Caki2 (cell line): ENCODE results near the gene RELN. TPM values are rescaled to one million over a fixed set of nuclear protein-coding genes. Genes with fewer than 3 reads are reported as not detected.
"Not testable (repeated sequence)": the region's sequence is repeated elsewhere in the genome, so short reads cannot be mapped to it uniquely, and the experiment has no call there.

Experiments used
- DNase-seq: peaks from one replicate; pipeline ENCODE4 v3.0.0-alpha.2; 2015; ENCODE audit warnings: low read depth
- in situ Hi-C: cut with HindIII; loops from 2 replicates; pipeline ENCODE4 v1.10.0; 2016; ENCODE audit warnings: low sequenced_read_pairs, low pct_unique_long_range_greater_than_20kb, mixed read lengths
- total RNA-seq: library from RNA; depleted of rRNA; stranded (reverse); fragments of >200 nt; shearing (Covaris generic); gene quantifications from 2 replicates; pipeline ENCODE4 v1.2.3, GENCODE V29; 2014; ENCODE audit warnings: low replicate concordance

RELN gene
- total RNA-seq, 1 experiment from 2014 or later = 17.8 TPM

DNA sequence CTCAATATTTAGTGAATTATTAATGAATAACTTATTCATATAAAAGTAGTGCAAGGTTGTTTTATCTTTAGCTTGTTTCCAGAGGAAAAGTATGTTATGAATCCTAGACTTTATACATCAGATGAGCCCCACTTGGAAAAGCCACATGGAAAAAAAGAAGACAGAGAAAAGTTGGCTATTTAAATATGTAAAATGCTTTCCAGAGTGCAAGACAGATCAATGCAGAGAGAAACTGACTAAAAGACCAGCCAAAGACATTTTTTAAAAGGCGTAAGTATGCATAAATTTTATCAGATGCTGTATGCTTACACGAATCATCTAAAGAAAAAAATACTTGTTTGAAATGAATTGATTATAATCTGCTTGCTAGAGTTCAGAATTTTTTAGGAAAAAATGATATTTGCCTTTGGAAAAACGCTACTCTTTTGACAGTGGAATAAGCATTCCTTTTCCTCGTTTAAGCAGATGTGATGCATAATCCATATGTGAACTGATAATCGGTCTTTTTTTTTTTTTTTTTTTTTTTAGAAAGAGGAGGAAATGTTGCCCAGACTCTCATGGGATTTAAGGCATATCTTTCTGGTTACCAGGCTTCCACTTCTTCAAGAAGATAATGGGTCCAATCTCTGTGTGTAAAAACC lies 70.7 kb downstream of the RELN start:
- in situ Hi-C loops = no loop called here
- DNase-seq = no peak

DNA sequence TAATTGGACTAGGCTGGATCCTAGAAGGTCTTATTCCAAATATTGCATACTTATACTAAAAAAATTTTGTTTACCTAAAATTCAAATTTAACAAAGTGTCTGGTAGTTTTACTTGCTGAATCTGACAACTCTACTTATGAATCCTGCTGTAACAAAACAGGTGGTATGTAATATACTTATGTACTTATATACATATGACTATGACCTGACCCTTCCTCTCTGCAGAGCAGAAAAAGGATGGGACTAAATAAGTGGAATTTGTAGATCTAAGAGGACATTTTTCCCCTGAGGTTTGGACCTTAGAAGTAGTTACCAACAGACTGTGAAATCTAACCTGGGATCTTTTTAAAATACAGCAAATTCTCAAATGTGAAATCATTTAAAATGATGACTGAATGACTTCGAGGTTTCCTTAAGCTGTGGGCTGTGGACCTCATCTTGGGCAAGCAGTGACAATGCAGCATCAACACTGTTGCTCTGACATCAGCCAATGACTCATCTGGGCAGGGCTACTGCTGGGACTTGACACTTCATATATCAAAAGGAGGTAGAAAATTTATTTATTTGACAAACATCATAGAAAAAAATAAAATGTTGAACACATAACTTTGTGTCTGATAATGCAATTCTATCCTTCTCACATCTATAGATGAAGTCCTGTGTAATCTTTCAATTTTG lies 73.6 kb downstream of the RELN start:
- peak; percentile 61 for DNase-seq
- in situ Hi-C loops = no loop called here

DNA sequence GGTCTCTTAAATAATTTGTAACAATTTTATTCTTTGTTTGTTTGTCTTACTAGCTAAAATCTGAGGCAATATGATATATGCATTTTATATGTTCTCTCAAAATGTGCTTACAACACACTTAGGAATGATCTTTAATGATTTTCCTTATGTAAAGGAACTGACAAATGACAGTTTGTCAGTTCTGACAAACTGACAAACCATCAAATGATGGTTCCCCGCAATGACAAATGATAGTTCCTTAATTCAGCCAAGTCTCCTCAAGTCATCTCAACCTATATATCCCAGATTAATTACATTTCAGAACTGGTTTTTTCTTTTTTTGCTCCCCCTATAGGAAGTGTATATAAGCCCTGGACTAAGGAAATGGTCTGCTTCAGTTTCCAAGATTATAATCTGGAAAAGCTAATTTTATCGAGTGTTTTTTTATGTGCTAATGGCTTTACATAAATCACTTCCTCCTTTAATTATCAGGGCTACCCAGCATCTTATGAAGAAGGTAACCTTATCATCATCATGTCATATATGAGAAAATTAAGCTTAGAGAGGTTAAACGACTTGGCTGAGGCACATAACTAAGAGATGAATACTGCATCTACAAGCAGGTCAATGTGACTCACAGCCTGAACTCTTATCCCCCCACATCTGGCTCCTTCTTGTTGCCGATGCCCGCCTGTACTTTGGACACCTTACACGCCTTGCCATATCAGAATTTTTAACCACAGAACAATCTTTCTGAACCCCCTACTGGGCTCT lies 75.1 kb downstream of the RELN start:
- in situ Hi-C loops = no loop called here
- DNase-seq = peak; percentile 24

DNA sequence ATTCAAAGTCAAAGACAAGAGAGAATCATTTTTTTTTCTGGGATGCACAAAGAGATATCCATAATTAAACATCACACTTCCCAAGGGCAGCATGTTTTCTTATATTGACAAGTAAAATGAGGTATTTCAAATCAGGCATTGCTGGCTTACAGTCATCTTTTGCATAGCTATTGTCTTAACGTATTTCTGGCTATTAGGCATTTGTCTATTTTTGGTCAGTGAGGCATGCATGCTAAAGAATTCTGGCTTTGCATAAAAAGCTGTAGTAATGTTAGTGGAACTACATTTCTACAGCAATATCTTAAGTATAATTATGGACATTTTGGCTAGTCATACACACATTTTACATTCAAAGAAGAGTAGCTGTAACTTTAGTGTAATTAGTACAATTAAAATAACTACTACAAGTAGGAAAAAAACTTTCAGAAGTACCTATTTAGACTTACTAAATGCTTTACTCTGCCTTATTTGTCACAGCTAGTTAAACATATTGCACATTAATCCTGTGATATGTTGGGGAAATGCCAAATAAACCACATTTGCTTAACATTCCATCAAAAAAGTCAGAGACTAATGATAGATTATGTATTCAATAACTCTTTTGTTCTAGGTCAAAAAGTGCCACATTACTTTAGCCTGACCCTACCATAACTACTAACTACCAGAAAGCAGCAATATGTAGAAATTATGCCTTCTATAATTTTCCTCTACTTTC lies 76.4 kb downstream of the RELN start:
- in situ Hi-C loops = no loop called here
- DNase-seq = no peak

DNA sequence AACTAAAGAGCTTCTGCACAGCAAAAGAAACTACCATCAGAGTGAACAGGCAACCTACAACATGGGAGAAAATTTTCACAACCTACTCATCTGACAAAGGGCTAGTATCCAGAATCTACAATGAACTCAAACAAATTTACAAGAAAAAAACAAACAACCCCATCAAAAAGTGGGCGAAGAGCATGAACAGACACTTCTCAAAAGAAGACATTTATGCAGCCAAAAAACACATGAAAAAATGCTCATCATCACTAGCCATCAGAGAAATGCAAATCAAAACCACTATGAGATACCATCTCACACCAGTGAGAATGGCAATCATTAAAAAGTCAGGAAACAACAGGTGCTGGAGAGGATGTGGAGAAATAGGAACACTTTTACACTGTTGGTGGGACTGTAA lies 78.4 kb downstream of the RELN start:
- DNase-seq, in situ Hi-C loops: not testable (repeated sequence)

DNA sequence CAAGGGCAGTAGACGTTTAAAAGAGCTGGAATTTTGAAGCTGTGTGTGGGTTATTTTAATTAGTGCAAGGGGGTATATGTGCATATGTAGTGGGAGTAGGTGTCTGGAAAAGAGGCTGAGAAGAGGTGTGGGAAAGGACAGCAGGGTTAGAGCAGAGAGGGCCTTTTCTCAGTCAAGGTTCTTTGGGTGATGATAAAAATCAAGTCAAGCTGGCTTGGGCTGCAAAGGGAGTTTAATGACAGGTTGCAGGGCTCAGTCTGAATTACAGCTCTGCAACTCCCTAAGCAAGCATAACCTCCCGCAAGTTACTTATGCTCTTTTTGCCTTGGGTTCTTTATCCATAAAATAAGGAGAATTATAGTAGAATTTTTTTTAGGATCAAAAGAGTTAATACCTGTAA lies 83.5 kb downstream of the RELN start:
- DNase-seq = no peak
- in situ Hi-C loops = no loop called here

DNA sequence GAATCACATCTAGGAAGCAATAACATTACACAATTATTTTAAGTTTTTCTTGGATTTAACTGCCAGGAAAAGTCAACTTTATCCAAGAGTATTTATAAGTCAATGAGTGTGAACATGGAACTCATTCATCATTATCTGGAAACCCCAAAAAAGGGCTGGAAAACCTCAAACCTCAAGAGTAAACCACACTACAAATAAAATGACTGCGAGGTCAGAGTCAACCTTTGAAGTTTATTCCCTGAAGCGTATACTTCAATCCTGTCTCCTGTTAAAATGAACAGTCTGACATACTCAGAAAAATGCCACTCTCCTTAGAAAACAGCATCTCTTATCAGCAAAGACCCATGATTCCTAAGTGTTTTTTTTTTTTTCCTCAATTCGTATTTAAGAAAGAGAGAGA lies 86.5 kb downstream of the RELN start:
- no peak for DNase-seq
- in situ Hi-C loops = no loop called here

DNA sequence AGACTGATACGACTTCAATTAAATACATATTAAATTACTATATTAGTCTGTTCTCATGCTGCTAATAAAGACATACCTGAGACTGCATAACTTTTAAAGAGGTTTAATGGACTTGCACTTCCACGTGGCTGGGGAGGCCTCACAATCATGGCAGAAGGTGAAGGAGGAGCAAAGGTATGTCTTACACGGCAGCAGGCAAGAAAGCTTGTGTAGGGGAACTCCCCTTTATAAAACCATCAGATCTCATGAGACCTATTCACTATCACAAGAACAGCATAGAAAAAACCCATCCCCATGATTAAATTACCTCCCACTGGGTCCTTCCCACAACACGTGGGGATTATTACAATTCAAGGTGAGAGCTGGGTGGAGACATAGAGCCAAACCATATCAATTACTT lies 92.6 kb downstream of the RELN start:
- DNase-seq, in situ Hi-C loops: not testable (repeated sequence)

DNA sequence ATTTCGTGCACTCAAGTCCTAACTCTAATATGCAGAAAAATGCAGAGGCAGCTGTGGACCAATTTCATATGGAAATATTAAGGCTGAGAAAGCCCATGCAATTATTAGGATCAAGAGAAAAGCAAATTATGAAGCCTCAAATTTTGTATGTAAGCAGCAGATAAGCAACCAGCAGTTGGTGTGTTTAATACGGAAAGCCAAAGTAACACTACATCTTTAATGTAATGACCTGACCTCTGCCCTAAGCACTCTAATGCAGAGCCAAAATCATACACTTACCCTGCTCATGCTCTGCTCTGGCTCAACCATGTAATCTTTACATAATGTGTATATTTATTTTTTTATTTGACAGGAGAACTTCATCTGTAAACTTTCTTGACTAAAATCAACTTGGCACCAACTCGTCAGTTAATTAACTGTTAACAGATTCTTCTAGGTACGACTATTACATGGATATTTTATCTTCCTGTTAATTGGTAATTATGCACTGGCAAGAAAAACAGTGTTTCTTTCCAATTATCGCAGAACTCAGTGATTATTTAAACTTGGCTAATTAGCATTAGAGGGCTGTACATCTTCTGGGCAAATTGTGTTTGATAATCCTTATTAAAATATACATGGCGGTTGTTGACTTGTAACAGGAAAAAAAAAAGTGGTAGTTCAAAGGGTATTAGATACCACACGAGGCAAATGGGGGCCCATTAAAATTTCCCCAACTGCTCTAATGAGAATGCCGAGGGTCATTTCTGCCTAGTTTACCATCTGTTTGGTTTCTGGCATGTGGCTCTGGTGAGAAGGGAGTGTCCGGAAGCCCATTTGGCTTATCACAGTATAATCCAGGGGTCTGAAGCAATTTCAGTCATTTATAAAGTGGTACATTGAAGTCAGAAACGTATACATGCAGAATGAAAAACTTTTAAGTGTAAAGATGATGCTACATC lies 94.5 kb downstream of the RELN start:
- in situ Hi-C loops = no loop called here
- no peak for DNase-seq

DNA sequence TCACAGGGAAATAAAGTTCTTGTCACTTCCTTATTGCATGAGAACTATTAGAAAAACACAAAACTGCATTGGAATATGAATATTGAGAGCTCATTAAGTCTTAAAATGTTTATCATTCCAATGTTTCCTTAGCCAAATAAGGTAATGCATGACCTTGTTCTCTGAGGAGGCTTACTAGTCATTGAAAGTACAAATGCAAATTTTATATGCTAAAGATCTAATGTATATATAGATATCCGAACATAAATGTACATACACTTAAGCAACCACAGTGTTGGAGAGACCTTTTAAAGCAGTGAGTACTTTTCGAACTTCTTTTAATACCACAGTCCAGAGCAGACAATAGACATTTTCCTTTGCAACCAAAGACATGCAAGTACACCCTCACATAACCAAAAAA lies 96.1 kb downstream of the RELN start:
- in situ Hi-C loops = no loop called here
- no peak for DNase-seq

DNA sequence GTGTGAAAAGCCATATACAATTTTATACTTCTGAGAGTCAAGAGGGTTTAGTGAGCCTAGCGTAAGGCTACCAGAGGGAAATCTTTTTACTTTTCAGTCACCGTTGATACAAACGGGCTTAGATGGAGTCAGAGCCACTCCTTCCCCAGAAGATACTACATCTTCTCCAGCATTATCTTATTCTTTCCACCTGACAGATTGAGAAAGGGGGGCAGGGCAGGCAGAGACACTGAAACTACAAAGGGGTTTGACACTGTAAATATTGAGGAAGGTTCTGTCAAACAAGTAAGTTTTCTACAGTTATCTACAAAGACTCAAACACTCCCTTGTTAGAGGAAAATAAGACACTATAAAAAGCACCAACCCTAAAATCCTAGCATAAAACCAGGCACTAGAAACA lies 100.0 kb downstream of the RELN start:
- in situ Hi-C loops = no loop called here
- no peak for DNase-seq

DNA sequence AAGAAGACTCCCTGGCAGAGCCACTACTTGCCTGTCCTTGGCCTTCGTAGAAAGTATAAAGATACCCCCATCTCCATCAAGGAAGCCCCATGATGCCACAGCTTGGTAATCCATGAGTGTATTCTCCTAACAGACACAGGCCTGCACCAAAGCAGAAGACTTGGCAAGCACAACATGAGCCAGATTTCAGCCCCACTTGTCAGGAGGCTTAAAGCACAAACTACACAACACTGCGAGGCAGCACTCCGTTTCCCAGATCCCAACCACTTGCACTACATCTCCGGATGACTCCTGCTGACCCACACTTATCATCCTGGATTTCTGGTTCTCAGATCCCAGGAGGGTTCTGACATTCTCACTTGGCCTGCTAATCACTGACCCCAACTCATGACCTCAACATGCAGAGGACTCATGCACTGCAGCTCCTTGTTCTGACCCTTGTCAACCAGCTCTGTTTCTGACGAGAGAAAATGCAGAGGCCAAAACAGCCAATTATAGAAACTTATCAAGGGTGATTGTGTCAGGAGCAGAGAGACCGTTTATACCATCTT lies 100.8 kb downstream of the RELN start:
- DNase-seq = no peak
- in situ Hi-C loops = no loop called here

DNA sequence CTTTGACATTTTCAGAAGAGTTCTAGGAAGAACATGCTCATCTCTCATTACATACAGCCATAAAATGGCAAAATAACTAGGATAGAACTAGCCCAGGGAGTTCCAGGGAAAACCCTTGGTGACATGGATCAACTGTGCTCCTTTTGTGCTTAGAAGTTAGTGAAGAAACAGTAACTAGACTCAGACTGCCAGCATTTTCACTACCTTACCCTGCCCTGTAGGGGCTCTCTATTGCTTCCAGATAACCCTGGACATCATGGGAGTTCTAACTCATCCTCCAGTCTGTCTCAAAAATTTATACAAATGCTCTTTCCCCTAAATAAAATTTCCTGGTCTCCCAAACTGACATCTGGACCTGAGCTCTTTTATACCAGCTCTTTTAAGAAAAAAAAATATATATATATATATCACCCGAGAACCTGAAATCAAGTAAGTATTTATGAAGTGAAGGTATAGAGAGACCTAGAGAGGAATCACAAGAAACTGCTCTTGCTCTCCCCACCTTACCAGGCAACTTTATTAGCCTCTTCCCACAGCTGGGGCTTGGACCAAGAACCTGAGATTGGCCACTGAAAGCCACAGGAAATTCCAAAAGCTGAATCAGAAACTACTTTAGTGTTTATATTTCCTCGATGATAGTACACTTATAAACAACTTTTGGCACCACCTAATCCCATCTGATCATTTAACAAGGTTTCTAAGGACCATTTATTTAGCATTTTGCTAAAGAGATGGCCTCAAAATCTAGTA lies 101.4 kb downstream of the RELN start:
- in situ Hi-C loops = no loop called here
- DNase-seq = no peak

DNA sequence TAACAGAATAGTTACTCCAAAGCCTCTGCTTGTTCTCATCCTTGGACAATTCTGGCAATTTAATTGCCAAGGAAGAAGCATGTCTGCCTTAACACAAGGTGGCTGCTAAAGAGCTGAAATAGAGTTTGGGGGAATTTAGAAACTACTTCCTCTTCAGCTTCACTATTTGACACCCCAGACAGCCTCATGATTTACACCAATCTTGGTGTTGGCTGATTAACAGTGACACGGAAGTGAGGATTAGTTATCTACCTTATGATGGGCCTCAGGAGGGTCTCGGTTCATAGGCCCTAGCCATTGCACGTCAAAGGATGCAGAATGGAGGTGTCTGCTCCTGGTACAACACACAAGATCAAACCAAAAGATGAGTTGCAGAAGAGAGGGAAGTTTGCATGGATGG lies 102.4 kb downstream of the RELN start:
- DNase-seq = no peak
- in situ Hi-C loops = no loop called here

DNA sequence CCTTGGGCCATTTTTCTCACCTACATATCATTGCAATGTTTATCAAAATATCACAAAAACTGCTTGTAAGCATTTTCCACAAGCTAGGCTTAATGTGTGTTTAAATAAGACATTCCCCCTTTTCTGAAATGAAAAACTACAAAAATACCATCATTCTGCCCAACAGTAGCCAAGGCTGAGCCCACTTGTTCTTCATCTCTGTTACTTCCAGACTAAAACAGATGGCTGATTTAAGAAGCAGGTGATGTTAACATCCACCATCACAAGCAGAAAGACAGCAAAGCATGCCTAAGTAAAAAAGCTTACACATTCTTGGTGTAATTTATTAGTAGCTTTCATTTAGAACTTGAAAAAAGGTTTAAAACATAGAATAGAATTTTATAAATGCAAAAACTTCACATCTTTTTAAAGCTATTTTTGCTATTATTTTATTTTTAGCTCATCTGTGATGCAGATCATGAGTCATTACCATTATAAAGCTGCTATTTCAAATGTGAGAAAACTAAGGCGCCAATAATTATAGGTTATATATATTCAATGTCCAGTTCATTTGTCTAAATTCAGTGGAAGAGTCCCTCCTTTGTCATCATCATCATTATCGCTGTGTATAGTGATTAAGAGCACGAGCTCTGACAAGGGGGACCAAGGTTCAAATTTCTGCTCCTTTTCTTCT lies 109.4 kb downstream of the RELN start:
- in situ Hi-C loops = no loop called here

DNA sequence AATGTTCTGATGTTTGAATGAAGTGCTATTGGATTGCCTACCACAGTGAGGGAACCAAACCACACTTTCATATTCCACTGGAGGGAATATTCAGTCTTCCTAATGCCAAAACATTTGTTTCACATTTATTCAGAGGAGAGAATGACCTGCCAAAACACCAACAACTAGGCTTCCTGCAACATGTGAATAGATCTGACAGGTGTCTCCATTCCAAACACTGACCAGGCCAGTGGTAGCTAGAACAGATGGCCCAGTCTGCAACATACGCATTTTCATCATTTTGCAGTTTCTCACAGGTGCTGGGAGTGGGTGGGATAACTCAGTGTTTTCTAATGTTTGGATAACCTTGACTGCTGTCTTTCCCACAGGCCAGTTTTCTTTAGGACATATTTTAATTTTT lies 110.0 kb downstream of the RELN start:
- in situ Hi-C loops = no loop called here
- no peak for DNase-seq

More for the DNA sequence above, 109.4 kb downstream of the RELN start:
- no peak for DNase-seq

DNA sequence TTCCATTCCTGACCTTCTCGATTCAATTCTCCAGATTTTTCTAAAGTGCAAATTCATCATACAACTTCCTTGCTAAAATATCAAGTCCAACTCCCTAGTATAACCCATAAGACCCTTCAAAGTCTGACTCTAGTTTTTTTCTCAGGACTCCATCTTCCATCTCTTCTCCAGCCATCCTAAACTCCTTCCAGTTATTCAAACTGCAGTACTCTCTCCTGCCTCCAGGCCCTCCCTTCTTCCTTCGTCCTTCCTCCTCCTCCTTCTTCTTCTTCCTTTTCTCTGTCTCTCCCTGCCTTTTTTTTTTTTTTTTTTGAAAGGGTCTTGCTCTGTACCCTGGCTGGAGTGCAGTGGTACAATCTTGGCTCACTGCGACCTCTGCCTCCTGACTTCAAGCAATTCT lies 111.9 kb downstream of the RELN start:
- in situ Hi-C loops = no loop called here
- DNase-seq = no peak
